Islet of Langerhans (tissue), 1 donor: ENCODE measurements around the gene TXNRD1.
"Not testable (repeated sequence)": the region's sequence is repeated elsewhere in the genome, so short reads cannot be mapped to it uniquely, and the experiment has no call there.

Experiments
- FAIRE-seq: peaks from one replicate; lab custom pipeline; 2011; peaks lifted over from hg19 to GRCh38; lab: Jason Lieb, UNC

Gene TXNRD1

GRCh38 chr12:104215638-104216297 lies at the start of gene TXNRD1:
TSS of gene TXNRD1 (plus strand) at chr12:104215779. CDS start at chr12:104215803, 24 bp downstream.
- no peak for FAIRE-seq

GRCh38 chr12:104165801-104166200 lies 49.8 kb upstream of the TXNRD1 start:
- FAIRE-seq, result no peak

- FAIRE-seq, result no peak
Measured at GRCh38 chr12:104166465-104166864, 49.1 kb upstream of the TXNRD1 start.

- FAIRE-seq, result no peak
Measured at GRCh38 chr12:104167519-104168458, 47.8 kb upstream of the TXNRD1 start.

- no peak for FAIRE-seq
Measured at GRCh38 chr12:104168596-104168995, 47.0 kb upstream of the TXNRD1 start.

GRCh38 chr12:104171785-104172569 lies 43.6 kb upstream of the TXNRD1 start:
- FAIRE-seq, result no peak

GRCh38 chr12:104172570-104172947 lies 43.0 kb upstream of the TXNRD1 start:
- no peak for FAIRE-seq

GRCh38 chr12:104173804-104174203 lies 41.8 kb upstream of the TXNRD1 start:
- FAIRE-seq, result not testable (repeated sequence)

- FAIRE-seq, result no peak
Measured at GRCh38 chr12:104175726-104176247, 39.8 kb upstream of the TXNRD1 start.

- FAIRE-seq, result no peak
Measured at GRCh38 chr12:104177336-104177662, 38.3 kb upstream of the TXNRD1 start.

- no peak for FAIRE-seq
Measured at GRCh38 chr12:104177663-104178501, 37.7 kb upstream of the TXNRD1 start.

GRCh38 chr12:104180374-104180773 lies 35.2 kb upstream of the TXNRD1 start:
- FAIRE-seq, result no peak

- no peak for FAIRE-seq
Measured at GRCh38 chr12:104181313-104181712, 34.3 kb upstream of the TXNRD1 start.

- no peak for FAIRE-seq
Measured at GRCh38 chr12:104182144-104182543, 33.4 kb upstream of the TXNRD1 start.

- no peak for FAIRE-seq
Measured at GRCh38 chr12:104182621-104183378, 32.8 kb upstream of the TXNRD1 start.

- no peak for FAIRE-seq
Measured at GRCh38 chr12:104183443-104183842, 32.1 kb upstream of the TXNRD1 start.

GRCh38 chr12:104187446-104188155 lies 28.0 kb upstream of the TXNRD1 start:
- no peak for FAIRE-seq

- FAIRE-seq, result no peak
Measured at GRCh38 chr12:104188534-104188933, 27.0 kb upstream of the TXNRD1 start.

GRCh38 chr12:104189915-104190555 lies 25.5 kb upstream of the TXNRD1 start:
- no peak for FAIRE-seq
